ENCODE measurements around the gene RELA.

DNA sequence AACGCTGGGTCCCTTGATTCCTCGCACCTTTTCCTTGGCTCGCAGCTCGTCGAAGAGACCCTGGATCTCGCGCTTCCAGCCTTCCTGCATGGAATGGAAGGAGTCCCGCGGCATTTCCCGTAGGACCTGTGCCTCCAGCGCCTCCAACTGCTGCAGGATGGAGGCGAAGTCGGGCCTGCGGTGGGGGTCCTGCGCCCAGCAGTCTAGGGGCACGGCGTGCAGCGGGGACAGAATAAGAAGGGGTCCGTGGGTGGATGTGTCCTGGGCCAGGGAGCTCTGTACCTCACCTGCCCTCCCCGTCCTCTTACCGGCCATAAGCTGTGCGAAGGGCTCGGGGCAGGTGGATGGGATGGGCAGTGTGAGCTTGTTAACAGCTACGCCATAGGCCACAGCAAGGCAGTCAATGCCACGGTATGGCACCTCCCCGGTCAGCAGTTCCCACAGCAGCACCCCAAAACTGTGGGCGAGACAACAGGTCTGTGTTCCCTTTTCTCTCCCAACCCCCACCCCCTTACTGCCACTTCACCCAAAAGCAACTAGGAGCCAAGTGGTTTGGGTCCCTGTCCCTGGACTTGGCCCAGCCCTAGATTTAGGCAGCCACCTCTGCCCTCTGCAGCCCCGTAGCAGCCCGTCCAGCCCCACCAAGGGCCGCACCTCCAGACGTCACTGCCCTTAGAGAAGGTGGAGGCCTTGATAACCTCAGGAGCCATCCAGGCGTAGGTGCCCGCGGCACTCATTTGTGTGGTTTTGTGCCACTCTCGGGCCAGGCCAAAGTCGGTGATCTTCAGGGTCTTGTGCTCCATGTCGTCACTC lies 54.9 kb downstream of the RELA start:
- TF ChIP-seq, protein P1, sequence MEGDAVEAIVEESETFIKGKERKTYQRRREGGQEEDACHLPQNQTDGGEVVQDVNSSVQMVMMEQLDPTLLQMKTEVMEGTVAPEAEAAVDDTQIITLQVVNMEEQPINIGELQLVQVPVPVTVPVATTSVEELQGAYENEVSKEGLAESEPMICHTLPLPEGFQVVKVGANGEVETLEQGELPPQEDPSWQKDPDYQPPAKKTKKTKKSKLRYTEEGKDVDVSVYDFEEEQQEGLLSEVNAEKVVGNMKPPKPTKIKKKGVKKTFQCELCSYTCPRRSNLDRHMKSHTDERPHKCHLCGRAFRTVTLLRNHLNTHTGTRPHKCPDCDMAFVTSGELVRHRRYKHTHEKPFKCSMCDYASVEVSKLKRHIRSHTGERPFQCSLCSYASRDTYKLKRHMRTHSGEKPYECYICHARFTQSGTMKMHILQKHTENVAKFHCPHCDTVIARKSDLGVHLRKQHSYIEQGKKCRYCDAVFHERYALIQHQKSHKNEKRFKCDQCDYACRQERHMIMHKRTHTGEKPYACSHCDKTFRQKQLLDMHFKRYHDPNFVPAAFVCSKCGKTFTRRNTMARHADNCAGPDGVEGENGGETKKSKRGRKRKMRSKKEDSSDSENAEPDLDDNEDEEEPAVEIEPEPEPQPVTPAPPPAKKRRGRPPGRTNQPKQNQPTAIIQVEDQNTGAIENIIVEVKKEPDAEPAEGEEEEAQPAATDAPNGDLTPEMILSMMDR (IDR thresholded peaks at IDR 0.05) = no peak
- TF ChIP-seq EZH2 (IDR thresholded peaks at IDR 0.05; ENCODE audit: borderline replicate concordance, insufficient read depth, low read depth, low read length, poor library complexity, severe bottlenecking) = no peak

Data from B cell (primary cell).